Activated CD4-positive, alpha-beta T cell treated with anti-CD3 and anti-CD28 coated beads for 48 hours (primary cell): Measurements from ENCODE around the gene RNF14.

Experiments
- DNase-seq: peaks from one replicate; pipeline ENCODE4 v3.0.0-alpha.2; 2020

The RNF14 gene

GRCh38 chr5:141982626-141983025, 13.7 kb downstream of the RNF14 start:
- DNase-seq = no peak

GRCh38 chr5:141986072-141986471, 17.2 kb downstream of the RNF14 start:
- no peak for DNase-seq

- no peak for DNase-seq
Observed at GRCh38 chr5:141989720-141990119, 20.8 kb downstream of the RNF14 start.

DNA sequence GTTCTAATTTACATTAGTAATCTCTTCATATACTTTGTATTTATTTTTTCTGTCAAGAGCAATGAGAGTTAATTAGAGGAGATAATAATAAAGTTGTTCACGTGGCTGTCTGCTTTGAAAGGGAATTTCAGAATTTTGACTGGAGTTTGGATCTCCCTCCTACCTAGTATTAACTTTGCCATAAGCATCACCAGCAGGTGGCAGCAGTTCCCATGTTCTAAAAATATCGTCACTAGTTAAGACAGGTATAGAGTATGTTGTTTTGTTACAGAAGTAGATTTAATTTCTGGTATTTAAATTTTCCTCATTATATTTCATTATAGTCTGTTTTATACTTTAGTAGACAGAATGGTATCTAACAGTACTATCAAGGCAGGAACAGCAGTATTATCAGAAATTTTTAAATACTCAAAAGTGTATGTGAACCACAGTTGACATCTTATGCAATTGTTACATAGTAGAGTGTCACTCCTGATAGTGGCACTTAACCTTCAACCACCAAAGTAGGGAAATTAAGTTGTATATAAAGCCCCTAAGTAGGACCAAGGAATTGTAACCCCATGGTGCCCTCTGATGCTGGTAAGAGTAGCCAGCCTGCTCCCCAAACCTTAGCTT, 23.6 kb downstream of the RNF14 start:
- DNase-seq = peak; percentile 87

DNA sequence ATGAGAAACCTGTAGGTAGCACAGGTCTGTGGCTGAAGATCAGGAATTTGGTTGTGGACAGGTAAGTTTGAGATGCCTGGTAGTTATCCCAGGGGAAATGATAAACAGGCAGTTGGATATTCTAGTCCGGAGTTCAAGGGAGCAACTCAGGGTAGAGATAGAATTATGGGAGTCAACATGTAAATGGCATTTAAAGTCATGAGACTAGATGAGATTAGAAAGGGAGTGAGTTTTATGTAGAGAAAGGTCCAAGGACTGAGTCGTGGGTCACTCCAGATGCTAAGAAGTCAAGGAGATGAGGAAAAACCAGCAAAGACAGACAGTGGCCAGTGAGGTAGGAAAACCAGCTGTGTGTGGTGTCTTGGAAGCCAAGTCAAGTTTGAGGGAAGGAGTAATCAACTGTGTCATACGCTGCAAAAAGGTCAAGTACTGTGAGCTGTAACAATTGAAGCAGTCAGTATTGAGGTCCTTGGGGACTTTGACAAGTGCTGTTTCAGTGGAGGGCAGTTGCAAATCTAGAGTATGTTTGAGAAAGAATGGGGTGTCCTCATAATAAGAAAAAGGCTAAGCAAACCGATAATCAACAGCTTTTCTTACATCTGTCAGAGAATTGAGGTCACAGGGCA, 25.7 kb downstream of the RNF14 start:
- DNase-seq = no peak

DNA sequence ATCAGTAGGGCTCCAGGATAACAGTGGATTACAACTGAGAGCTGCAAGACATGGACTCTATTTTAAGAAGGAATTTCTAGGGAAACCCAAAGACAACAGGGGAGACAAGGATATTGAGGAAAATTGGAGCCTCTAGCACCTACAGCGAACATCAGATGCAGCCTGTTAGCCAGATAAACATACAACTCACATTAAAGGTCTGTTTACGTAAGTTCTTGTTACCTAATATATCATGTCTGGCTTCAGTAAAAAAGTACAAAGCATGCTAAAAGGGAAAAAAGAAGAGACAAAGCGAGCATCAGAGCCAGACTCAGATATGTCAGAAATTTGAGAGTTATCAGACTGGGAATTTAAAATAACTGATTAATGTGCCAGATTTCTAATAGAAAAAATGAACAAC, 26.8 kb downstream of the RNF14 start:
- DNase-seq = no peak

DNA sequence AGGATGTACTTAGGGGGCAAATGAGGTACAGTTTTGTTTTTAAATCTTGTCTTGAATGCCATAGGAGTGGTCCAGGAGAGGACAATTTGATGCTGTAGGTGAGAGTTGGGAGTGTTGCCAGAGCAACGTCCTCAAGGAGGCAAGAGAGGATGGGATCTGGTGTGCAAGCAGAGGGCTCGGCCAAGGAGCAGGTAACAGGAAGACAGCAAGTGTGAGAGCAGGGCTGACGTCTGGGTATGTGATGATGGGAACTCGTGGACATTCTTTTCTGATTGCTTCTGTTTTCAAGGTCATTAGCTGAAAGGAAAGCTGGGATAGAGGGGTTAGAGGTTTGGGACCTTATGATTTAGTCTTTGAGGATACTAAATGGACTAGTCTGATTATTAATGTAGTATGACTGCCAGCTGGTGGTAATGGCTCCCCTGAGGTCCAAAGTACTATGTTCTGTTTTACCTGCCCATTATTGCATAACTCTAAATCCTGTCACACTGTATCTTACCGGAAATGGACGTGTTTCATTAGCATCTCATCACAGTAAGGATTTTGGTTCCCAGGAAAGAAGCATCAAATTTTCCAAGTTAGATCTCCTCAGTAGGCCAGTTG, 28.6 kb downstream of the RNF14 start:
- DNase-seq = no peak

DNA sequence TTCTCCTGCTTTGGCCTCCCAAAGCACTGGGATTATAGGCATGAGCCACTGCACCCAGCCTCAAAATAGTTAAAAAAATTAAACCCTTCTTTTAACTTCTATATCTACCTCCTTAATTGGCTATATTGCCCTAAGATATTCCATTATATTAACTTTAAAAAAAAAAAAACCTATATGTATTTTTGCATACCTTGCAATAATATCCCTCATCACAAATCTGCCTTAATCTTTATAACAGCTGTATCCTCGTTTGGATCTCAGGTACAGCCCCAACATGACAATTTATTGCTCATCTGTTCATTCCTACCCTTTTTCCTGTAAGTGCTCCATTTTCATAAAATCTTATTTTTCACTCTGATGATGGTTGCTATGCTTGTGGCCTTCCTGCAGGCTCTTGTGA, 31.3 kb downstream of the RNF14 start:
- no peak for DNase-seq

- DNase-seq = peak; percentile 28
Observed at GRCh38 chr5:142000704-142001484, 32.0 kb downstream of the RNF14 start.

- DNase-seq = no peak
Observed at GRCh38 chr5:142003266-142003800, 34.4 kb downstream of the RNF14 start.

DNA sequence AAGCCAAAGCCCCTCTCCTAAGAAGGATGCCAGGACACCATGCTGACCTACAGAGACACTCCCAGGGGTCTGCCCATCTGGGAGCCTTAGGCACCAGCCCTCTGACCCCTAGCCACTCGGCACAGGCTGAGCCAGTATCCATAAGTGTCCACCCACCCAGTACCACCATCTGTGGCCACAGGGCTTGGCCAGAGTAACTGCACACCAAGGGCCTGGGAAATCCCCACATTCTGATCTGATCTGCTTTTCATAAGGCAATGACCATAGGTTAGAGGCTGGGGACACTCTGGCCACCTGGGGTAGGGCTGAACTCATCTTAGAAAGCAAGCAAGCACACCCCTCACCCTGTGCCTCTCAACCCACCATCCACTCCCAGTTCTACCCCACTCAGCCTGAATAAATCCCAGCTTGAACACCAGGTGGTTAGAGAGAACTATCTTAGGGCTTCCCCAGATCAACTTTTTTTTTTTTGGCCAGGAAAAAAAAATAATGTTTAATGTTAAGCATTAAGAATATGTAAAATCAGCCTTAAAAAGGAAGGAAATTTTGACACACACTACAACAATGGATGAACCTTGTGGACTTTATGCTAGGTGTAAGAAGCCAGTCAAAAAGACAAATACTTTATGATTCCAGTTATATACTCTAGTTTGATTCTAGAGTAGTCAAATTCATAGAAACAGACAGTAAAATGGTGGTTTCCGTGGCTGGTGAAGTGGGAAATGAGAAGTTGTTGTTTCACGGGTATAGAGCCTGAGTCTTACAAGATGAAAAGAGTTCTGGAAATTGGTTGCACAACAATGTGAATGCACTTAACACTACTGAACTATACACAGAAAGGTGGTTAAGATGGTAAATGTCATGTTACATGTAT, 37.7 kb downstream of the RNF14 start:
- DNase-seq = peak; percentile 59

DNA sequence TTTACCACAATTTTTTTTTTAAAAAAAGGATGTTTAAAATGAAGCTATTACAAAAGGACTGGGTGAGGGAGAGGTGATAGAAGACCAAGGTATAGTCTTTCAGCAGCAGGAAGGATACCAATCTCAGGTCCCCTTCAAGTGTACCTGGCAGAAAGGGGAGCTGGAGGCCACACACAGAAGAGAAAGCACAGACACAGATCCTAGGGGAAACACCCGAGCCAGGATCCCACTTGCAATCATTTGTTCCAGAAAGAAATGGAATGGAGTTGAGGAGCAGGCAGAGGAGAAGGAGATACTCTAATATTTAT, 38.3 kb downstream of the RNF14 start:
- no peak for DNase-seq

DNA sequence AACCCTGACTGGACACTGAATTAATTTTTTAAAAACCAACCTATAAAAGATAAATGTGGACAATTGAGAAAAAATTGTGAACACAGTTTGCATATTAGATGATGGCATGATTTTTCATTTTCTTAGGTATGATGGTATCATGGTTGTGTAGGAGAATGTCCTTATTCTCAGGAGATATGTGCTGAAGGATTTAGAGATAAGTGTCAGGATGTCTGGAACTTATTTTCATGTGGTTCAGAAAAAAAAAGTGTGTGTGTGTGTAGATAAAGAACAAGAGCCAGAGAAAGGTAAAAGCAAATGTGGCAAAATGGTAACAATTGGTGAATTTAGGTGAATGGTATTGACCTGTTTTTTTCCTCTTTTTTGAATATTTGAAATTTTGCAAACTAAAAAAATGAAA, 39.9 kb downstream of the RNF14 start:
- no peak for DNase-seq

- no peak for DNase-seq
Observed at GRCh38 chr5:142009886-142010285, 41.0 kb downstream of the RNF14 start.

- no peak for DNase-seq
Observed at GRCh38 chr5:142011572-142012185, 42.8 kb downstream of the RNF14 start.

GRCh38 chr5:142012186-142012785, 43.4 kb downstream of the RNF14 start:
- DNase-seq = peak; percentile 86

DNA sequence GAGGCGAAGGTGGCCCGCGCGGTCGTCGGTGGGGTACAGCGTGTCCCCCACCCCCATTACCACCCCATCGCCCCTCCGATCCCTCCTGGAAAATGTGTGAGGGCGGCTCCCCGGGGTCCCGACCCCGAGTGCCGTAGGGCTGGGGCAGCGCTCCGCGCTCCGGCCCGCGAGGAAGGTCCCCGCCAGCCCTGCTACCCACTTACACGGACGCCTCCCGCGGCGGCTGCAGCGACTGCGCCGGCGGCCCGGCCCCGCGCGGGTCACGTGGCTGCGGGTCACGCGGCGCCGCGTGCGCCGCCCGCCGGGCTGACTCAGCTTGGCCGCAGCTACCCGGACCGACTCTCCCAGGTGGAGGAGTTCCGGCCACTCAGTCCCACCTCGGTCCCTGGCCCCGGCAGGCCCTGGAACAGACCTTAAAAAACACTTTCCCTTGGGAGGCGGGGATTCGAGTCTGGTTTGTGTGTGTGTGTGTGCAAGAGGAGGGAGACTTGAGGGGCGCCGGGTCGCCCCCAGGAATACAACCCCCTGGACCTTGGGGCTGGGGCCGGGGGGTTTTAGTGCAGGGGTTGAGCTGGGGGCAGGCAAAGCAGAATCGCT, 44.0 kb downstream of the RNF14 start, which contains the start of gene GNPDA1:
GNPDA1 (minus strand) TSS at position 236 of the 597 bp plus-strand sequence. CDS start 992 bp downstream, outside the sequence.
- DNase-seq = peak; percentile 74

- peak; percentile 25 for DNase-seq
Observed at GRCh38 chr5:142013734-142014521, 45.0 kb downstream of the RNF14 start.

- DNase-seq = peak; percentile 67
Observed at GRCh38 chr5:142014911-142015584, 46.1 kb downstream of the RNF14 start.
